HG03280 (cell line): ENCODE measurements around the gene KLLN.
"Not testable (repeated sequence)": the region's sequence is repeated elsewhere in the genome, so short reads cannot be mapped to it uniquely, and the experiment has no call there.

Experiments
- ATAC-seq: cut with Tn5 transposase; IDR thresholded peaks from one replicate; pipeline ENCODE4 v1.9.1; 2021; ENCODE audit warnings: mild to moderate bottlenecking, moderate library complexity; ENCODE audit not compliant: unreplicated experiment

The KLLN gene

DNA sequence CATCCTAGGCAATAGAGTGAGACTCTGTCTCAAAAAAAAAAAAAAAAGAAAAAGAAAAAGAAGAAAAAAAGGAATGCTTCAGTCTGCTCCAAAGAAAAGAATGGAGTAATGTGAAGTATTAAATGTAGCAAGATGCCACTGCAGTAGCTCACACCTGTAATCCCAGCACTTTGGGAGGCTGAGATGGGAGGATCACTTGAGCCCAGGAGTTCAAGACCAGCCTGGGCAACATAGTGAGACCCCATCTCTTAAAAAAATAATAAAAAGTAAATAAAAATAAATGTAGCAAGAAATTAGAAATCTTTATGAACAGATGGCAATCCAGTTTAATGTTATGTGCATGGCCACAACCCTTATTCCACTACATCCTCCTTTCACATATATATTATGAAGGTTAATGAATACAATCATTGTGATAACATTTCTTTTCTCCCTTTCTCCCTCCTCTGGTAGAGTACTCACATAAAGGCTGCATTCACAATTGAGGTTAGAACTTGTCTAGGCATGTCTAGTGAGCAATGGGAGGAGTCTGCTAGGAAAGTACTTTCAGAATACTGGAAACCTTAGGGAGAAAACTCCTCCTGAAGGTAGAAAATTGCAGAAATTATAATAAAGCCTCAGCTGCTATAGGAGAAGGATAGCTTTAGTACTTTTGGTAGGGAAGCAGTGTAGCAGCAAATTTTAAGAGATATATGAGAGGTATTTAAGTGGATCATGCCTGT is 20.4 kb downstream of the KLLN start:
- ATAC-seq: no peak

DNA sequence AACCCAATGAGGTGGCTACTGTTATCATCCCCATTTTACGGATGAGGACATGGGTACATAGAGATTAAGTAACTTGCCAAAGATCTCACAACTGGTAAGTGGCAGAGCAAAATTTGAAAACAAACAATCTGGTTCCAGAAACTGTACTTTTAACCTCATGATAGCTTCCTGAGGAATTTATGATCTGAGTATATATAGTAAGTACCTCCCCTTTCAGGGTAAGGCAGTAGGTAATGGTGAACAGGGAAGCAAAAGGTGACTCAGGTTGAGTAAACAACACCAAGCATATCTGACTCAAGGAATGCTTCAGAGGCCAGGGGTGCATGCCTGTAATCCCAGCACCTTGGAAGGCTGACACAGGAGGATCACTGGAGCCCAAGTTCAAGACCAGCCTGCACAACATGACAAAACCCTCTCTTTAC is 21.1 kb downstream of the KLLN start:
- ATAC-seq: no peak

DNA sequence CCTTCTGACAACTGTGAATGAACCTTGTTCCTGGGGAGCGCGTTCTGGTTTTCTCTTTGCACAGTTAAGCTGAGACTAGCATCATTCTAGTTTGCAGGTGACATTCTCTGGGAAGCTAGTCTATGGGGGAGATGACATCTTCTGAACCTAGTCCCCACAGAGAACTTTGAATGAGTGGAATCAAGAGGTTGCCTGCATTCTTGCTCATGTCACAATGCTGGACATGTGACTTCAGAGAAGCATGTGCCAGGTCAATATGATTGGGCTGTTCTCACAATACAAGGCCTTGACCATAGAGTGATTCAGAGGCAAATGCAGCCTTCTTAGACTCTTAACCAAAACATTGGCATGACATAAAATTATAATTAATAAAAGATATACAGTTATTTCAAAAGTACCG is 22.1 kb downstream of the KLLN start:
- no peak for ATAC-seq

DNA sequence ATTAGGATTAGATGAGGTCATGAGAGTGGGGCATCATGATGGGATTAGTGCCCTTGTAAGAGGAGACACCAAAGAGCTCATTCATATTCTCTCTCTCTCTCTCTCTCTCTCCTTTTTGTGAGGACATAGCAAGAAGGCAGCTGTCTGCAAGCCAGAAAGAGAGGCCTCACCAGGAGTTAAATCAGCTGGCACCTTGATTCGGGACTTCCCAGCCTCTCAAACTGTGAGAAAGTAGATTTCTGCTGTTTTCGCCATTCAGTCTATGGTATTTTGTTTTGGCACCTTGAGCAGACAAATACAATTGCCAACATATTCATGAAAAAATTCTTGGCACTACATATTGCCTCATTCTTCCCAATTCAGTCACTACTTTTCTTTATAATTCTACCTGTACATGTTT is 24.7 kb downstream of the KLLN start:
- no peak for ATAC-seq

DNA sequence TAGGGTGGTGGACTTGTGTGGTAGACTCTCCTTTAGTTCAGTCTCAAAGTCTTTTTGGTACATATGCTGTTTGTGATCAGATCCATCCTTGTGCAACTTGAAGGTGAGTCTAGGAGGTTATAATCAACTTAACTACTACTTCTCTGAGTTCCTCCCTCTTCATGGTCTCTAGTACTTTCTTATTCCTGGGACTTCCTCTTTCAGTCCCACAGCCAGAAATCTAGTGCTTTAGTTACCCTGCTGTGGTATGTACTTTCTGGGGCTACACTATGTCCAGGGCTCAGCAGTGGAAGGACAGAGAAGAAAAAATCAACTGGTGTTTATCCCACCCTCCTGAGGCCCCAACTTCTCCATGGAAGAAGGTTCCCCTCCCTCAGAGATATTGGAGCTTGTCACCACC is 25.9 kb downstream of the KLLN start:
- ATAC-seq: no peak

DNA sequence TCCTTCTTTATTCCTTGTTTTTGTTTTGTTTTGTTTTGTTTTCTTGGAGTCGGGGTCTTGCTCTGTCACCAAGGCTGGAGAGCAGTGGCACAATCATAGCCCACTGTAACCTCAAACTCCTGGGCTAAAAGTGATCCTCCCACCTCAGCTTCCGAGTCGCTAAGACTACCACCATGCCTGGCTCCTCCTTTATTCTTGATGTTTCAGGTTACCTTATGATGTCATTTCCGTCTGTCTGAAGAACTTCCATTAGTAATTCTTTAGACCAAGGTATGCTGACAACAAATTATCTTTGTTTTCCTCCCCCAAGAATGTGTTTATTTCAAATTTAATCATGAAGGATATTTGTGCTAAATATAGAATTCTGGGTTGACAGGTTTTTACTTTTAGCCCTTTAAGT is 27.2 kb downstream of the KLLN start:
- ATAC-seq: no peak

DNA sequence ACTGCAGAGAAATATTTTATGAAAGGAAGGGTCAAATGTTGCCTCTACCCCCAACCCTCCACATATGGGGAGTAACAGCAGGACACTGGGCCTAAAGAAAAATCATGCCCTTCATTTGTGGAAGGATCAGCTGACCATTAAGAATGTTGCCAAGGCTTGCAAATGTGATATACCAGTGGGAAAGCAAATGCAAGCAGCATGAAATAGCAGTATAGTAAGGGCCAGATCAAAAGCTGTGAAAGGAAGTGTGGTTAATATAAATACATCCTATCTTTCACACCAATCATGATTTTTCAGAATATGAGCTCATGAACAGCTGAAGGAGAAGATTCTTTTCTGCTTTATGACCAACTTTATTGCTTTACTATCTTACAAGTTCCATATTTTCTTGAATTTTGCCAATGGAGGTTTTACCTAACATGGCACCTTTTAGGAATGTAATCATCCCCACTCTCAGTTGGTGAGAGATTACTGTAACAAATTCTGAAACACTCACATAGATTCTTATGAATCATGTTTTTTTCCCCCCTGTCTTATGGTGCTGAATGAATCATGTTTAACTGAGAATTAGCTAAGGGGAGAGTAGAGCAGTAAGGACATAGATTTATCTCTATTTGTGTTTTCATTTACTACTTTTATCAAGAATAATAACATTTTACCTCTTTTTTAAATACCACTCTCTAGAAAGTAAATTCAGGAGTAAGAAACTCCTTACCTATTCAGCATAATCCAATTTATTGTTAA is 33.2 kb downstream of the KLLN start:
- no peak for ATAC-seq

DNA sequence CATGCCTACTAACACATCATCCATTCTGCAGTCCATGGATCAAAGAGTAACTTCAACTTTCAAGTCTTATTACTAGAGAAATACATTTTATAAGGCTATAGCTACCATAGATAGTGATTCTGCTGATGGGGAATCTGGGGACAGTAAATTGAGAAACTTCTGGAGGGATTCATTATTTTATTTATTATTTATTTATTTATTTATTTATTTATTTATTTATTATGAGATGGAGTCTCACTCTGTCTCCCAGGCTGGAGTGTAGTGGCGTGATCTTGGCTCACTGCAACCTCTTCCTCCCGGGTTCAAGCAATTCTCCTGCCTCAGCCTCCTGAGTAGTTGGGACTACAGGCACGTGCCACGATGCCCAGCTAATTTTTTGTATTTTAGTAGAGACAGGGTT is 34.3 kb downstream of the KLLN start:
- not testable (repeated sequence) for ATAC-seq

DNA sequence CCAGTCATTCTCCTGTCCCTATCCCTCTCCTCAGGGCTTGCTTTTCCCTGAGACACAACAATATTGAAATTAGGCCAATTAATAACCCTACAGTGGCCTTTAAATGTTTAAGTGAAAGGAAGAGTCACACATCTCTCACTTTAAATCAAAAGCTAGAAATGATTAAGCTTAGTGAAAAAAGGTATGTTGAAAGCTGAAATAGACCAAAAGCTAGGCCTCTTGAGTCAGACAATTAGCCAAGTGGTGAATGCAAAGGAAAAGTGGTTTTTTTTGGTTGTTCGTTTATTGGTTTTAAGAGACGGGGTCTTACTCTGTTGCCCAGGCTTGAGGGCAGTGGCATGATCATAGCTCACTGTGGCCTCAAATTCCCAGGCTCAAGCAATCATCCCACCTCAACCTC is 35.7 kb downstream of the KLLN start:
- no peak for ATAC-seq

DNA sequence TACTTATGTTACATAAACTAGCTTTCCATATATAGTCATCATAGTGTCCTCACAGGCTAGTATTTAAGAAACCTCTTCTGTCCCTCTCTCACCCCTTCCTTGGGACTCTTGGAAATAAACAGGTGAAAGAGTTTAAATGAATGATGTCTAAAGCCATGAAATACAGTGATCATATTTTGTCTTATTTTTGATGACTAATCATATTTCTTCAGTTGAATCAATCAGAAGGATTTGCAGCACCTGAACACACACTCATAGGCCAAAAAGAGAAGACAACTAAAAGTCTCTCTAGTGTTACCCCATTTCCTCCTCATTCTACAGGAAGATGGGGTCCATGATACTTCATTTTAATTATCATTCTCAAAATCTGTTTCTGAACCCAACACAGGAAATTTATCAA is 36.7 kb downstream of the KLLN start:
- ATAC-seq: no peak

DNA sequence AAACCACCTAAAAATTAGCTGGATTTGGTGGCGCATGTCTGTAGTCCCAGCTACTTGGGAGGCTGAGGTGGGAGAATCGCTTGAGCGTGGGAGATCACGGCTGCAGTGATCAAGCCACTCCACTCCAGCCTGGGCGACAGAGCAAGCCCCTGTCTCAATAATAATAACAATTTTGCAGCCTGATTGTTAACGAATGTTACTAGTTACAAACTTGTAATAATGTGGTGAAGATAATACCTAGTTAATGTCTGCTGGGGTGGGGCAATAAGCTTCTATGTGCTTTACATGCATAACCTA is 44.1 kb downstream of the KLLN start:
- no peak for ATAC-seq

DNA sequence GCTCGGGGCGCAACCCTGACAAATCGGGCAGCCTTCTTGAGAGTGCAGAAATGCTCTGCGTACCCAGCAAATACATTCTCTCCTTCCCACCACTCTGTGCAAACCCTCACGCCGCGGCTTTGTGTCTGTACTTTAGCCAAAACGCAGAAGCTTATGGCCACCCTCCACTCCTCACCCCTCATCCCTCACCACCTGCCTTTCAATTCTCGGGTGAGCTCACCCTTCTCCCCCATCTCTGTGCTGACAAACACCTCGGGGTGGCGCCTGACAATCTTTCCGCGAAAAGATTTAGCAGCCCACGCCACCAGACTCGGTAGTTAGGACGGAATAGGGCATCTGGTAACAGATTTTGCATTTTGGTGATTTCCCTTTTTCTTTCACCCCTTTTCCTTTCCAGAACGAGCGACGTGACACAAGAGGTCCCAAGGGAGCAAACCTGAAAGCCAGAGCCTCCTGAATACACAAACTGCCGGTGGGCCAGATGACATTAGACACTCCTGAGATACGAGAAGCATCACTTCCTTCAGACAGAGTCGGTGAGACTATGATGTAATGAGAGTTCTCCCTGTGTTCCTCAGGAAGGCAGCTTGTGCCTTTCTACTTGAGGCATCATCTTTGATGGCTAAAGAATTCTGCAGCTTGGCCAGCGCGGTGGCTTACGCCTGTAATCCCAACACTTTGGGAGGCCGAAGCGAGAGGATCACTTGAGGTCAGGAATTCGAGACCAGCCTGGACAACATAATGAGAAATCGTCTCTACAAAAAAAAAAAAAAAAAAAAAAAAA is 44.6 kb downstream of the KLLN start:
- peak; percentile 43 for ATAC-seq

DNA sequence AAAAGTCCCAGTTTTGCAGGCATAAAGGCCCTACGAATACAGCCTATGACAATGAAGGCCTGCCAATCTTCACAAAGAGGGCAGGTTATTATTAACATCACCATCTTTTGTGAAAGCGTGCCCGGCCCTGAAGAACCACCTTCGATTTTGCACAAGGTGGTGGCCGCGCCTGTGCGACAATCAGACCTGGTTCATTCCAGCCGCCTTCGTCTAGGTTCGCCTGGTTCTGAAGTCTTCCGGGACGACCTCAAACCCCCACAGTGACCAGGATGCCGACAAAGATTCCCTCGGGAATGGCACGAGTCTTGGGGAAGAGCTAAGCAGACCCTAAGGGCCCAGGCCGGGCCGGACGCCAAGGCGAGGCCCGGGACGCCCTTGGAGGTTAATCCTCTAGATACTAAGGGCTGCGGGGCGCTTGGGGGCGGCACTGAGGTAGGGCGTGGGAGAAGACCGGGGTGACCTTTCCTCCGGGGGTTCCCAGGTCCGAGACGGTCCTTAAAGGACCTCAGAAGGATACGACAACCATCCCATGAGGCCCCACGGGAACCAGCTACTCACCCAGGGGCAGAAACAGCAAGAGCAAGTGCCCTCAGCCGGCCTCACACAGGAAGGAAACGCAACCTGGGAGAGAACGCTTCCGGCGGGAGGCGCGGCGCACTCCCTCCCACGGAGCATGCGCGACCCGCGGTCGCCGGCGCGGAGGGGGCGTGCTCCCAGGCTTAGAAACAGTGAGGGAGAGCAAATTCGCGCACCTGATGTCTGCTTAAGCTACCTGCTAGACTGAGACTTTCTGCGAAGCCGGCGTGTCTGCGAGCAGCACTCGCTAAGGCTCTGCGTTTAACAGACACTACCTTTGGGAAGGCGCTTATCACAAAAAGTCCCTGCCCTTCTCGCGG is 45.5 kb downstream of the KLLN start, which contains the start of gene ATAD1:
Gene ATAD1 (minus strand): TSS at position 618 of the 896 bp plus-strand sequence. CDS start 3,627 bp downstream, outside the sequence.
- peak; percentile 78 for ATAC-seq

DNA sequence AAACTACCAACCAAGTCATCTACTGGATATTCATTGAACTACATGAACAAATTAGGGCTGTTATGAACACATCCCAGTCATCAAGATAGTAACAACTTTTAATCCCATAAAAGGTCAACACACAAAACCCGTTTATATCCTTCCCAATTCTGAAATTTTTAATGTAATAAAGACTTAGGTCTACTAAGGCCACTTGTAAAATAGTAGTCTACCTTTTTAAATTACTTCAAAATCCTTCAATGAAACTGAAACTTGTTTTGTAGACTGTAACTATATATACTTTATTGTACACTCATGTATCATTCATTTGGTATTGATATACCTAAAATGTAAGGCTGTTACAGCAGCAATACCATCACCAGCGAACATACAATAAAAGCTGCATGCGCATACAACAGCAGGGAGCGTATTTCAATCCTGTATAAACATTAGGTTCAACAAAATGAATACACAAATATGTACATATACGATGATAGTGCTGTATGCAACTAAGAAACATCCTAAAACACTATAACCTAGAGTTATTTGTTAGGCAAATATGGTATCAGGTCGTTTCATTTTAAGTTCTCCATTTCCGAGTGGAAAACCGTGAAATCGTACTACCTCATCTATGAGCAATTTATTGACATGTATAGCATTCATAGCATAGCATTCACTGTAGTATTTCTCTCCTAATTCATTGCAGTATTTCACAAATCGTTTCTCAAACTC is 46.3 kb downstream of the KLLN start:
- ATAC-seq: no peak

DNA sequence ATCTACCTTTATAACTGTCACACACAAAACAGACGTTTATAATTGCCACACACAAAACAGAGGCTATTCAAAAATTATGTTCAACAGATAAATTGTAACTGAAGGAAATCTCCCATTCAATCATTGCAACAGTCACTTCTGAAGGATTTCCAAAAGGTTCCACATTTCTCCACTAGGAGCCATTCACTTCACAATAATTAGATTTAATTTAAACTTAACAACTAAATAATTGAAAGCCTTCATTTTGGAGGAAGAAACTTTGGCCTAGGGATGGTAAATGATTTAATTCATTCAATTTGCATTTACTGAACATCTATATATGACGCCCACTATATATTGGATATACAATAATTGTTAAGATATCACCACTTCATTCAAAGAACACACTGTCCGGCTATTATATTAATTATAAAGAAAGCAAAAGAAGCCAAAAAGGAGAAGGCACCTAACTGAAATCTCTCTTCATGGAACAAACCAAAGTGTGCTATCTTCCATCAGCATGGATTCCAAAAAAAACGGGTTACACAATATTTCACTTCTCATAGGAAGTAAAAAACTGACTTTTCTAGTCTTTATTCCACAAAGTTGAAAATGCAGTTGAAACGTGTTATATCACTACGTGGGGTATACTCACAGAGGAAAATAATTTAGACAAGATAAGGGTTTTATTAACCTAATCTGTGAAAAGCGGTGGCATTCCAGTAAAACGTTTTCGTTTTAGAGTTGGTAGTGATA is 47.0 kb downstream of the KLLN start:
- no peak for ATAC-seq
